Gastroesophageal sphincter (tissue), 4 donors: Measurements from ENCODE around the gene STARD13. TPM values are rescaled to one million over a fixed set of nuclear protein-coding genes. Genes with fewer than 3 reads are reported as not detected.
"Not testable (repeated sequence)": the region's sequence is repeated elsewhere in the genome, so short reads cannot be mapped to it uniquely, and the experiment has no call there.

Source experiments
- ATAC-seq: fragments of 150-250 bp; one replicate; pipeline ENCODE4 v1.9.1; 2016; ENCODE audit warnings: mild to moderate bottlenecking, moderate library complexity
- H3K27ac ChIP-seq, 4 donors: fragments of 200-600 bp; sonication (generic) in 3 of 4; 1 replicate in 3 of 4; 2 replicates in 1 of 4; pipeline ENCODE4 v1.5.1; 2016 to 2019
- H3K27me3 ChIP-seq: fragments of 200-600 bp; sonication (generic); one replicate; pipeline ENCODE4 v1.5.1; 2019
- H3K36me3 ChIP-seq, 2 donors: fragments of 200-600 bp; sonication (generic); one replicate each; pipeline ENCODE4 v1.5.1; 2019; ENCODE audit warnings: control low read depth in 1 of 2
- H3K4me1 ChIP-seq, 3 donors: fragments of 200-600 bp; sonication (generic); 1 replicate in 2 of 3; 2 replicates in 1 of 3; pipeline ENCODE4 v1.5.1; 2016 to 2019; ENCODE audit warnings: control low read depth in 2 of 3
- H3K4me3 ChIP-seq, 2 donors: fragments of 200-600 bp; sonication (generic); one replicate each; pipeline ENCODE4 v1.5.1; 2019; ENCODE audit warnings: mild to moderate bottlenecking in 1 of 2, moderate library complexity in 1 of 2
- H3K9me3 ChIP-seq, 3 donors: fragments of 200-600 bp; sonication (generic); one replicate each; pipeline ENCODE4 v1.5.1; 2017 to 2019; ENCODE audit warnings: control low read depth in 2 of 3
- EP300 ChIP-seq: sonication (generic); formaldehyde crosslinking; IDR thresholded peaks from one replicate; pipeline ENCODE4 v1.6.1; 2017; ENCODE audit warnings: antibody characterized with exemption, mild to moderate bottlenecking
- POLR2A ChIP-seq, 2 donors: fragments of 450-650 bp; IDR thresholded peaks; one replicate each; pipeline ENCODE4 v1.6.1; 2017; ENCODE audit warnings: antibody characterized with exemption in 2 of 2, mild to moderate bottlenecking in 2 of 2, moderate library complexity in 1 of 2
- POLR2AphosphoS5 ChIP-seq: sonication (generic); formaldehyde crosslinking; IDR thresholded peaks from one replicate; pipeline ENCODE4 v1.6.1; 2017; ENCODE audit warnings: antibody characterized with exemption
- WGBS, 2 donors: methylation state at CpG; one replicate each; pipeline ENCODE4 v1.1.5; 2018; ENCODE audit warnings: low coverage in 1 of 2; 5-methylcytosine and 5-hydroxymethylcytosine counted together
- total RNA-seq, 4 donors: library from RNA; depleted of rRNA; stranded (reverse); fragments of >200 nt; gene quantifications; one replicate each; pipeline ENCODE4 v1.1.0, GENCODE V29; 2016
- TF ChIP-seq, protein P1 (sequence below), 4 experiments: fragments of 200-600 bp in 2 of 4; fragments of 450-650 bp in 2 of 4; sonication (generic) in 1 of 4; IDR thresholded peaks; one replicate each; pipeline ENCODE4 v1.5.1; 2017 to 2019; ENCODE audit warnings: antibody characterized with exemption in 4 of 4, mild to moderate bottlenecking in 2 of 4, moderate library complexity in 2 of 4

STARD13 gene
- total RNA-seq, 4 donors from 2014 or later: 46.2 to 63.3 (median 49.3) TPM

DNA sequence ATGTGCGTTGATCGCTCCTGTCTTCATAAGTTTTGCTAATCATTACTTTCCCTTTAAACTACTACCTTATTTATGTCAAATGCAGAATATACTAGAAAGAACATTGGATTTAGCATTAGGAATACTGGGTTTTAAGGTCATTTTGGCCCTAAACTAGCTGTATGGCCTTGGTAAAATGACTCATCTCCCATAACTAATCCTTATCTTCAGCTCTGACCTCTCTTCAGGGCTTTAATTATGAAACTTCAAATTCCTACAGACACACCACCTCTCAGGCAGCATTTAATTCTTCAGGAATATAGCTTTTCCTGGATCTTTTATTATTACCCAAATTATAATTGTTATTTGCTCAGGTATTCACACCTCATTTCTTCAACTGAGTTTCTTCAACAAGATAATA is 121.2 kb downstream of the STARD13 start:
- ATAC-seq: no peak
- 100% methylated on average over 2 of the region's 2 CpGs for WGBS, 2 donors

DNA sequence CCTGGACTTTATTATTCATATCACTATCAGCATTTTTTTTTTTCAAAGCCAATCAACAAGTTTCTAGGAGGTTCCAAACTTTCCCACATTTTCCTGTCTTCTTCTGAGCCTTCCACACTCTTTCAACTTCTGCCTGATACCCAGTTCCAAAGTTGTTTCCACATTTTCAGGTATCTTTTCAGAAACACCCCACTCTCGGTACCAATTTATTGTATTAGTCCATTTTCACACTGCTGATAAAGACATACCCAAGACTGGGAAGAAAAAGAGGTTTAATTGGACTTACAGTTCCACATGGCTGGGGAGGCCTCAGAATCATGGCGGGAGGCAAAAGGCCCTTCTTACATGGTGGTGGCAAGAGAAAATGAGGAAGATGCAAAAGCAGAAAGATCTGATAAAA is 122.8 kb downstream of the STARD13 start:
- WGBS, 2 donors: 100% methylated on average over 2 of the region's 2 CpGs; no CpG with 5 or more reads in 1 of the 2 donors
- not testable (repeated sequence) for H3K27ac ChIP-seq, H3K27me3 ChIP-seq, H3K4me3 ChIP-seq, ATAC-seq
- H3K4me1 ChIP-seq: peaks cover 0 to 35% (median 0%) of the 10 kb centered on the region in 3 donors
- peaks cover 0 to 77% of the 10 kb centered on the region in 2 donors for H3K36me3 ChIP-seq
- peaks cover 0 to 10% (median 0%) of the 10 kb centered on the region in 3 donors for H3K9me3 ChIP-seq

More for the DNA sequence above, 121.2 kb downstream of the STARD13 start:
- Histone ChIP-seq H3K36me3 (peaks cover 0 to 64% of the 10 kb centered on the region in 2 donors), H3K4me3 (no peak overlapping the region), H3K9me3 (peaks cover 0 to 10% (median 0%) of the 10 kb centered on the region in 3 donors), H3K4me1 (peaks cover 4 to 40% (median 8%) of the 10 kb centered on the region in 3 donors), H3K27ac (no peak overlapping the region), H3K27me3 (no peaks in the 10 kb centered on the region)
- TF ChIP-seq POLR2AphosphoS5: no peak
- TF ChIP-seq, protein P1, sequence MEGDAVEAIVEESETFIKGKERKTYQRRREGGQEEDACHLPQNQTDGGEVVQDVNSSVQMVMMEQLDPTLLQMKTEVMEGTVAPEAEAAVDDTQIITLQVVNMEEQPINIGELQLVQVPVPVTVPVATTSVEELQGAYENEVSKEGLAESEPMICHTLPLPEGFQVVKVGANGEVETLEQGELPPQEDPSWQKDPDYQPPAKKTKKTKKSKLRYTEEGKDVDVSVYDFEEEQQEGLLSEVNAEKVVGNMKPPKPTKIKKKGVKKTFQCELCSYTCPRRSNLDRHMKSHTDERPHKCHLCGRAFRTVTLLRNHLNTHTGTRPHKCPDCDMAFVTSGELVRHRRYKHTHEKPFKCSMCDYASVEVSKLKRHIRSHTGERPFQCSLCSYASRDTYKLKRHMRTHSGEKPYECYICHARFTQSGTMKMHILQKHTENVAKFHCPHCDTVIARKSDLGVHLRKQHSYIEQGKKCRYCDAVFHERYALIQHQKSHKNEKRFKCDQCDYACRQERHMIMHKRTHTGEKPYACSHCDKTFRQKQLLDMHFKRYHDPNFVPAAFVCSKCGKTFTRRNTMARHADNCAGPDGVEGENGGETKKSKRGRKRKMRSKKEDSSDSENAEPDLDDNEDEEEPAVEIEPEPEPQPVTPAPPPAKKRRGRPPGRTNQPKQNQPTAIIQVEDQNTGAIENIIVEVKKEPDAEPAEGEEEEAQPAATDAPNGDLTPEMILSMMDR (IDR thresholded peaks at IDR 0.05): no peak

DNA sequence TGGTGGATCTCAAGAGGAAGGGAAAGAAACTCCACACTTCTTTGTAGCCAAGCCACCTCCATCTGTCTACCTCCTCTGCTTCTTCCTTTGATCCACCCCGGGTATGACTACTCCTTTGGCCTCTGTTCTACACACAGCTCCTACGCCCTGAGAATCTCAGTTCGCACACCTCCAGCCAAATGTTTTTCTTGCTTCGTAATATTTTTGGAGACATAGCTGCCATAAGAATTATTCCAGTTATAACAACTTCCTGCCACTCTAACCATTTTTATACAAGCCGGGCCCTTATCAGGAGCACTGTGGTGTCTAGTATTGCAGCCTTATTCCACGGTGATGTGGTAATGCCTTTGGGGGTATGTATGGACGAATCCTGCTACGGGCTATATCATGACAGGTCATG is 126.7 kb downstream of the STARD13 start:
- peaks cover 3 to 53% of the 10 kb centered on the region in 2 donors for H3K36me3 ChIP-seq
- peaks cover 0 to 42% (median 0%) of the 10 kb centered on the region in 3 donors for H3K4me1 ChIP-seq
- H3K4me3 ChIP-seq: no peak overlapping the region
- no peak for ATAC-seq
- peak overlapping the region in 2 of 4 donors; percentile 2 to 5 for H3K27ac ChIP-seq
- no peaks in the 10 kb centered on the region for H3K27me3 ChIP-seq
- WGBS, 2 donors: 53 to 81% methylated on average over 7 to 8 of the region's 8 CpGs
- no peak for TF ChIP-seq POLR2AphosphoS5
- TF ChIP-seq, protein P1 (IDR thresholded peaks at IDR 0.05): no peak
- TF ChIP-seq POLR2A (IDR thresholded peaks at IDR 0.05): no peak
- TF ChIP-seq EP300: no peak
- peaks cover 0 to 10% (median 0%) of the 10 kb centered on the region in 3 donors for H3K9me3 ChIP-seq

DNA sequence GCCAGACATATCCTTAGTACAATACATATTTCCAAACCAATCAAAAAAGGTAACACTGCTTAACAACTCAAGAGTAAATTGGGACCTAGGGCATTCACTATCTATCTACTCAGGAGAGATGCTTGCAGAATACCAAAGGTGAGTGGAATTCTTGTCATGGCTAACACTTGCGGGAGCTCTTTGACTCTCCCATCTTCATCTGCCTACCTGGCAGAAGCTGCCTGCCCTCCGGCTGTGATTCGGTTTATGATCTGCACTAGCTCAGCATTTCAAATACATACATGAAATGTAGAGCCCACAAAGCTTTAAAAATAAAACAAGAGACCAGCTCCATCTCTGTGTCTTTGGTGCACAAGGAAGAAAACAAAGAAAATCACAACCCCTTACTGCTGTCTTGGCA is 127.3 kb downstream of the STARD13 start:
- Histone ChIP-seq H3K4me1 (peaks cover 0 to 48% (median 0%) of the 10 kb centered on the region in 3 donors), H3K27me3 (no peaks in the 10 kb centered on the region), H3K27ac (peak overlapping the region in 1 of 4 donors; percentile 5), H3K4me3 (no peak overlapping the region), H3K36me3 (peaks cover 3 to 51% of the 10 kb centered on the region in 2 donors), H3K9me3 (peaks cover 0 to 10% (median 0%) of the 10 kb centered on the region in 3 donors)
- no peak for TF ChIP-seq EP300
- no peak for TF ChIP-seq POLR2AphosphoS5
- TF ChIP-seq, protein P1 (IDR thresholded peaks at IDR 0.05): no peak
- no peak for TF ChIP-seq POLR2A (IDR thresholded peaks at IDR 0.05)
- no peak for ATAC-seq
- WGBS, 2 donors: 92% methylated on average over 2 to 3 of the region's 3 CpGs

DNA sequence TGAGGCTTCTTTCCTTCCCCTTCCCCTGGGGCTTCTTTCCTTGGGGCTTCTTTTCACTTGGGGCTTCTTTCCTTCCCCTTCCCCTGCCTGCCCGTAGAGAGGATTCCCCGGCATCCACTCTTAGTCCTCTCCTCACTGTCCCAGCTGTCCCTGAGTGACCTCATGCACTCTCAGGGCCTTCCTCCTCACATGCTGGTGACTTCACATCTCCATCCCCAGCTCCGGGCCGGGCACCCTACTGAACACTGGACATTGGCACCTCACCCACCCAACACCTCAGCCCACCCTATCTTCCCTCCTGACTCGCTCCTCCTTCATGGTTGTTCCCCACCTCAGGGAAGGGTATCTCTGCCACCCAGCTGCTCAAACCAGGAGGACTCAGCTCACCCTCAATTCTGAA is 130.6 kb downstream of the STARD13 start:
- 66 to 80% methylated on average over 1 to 4 of the region's 5 CpGs for WGBS, 2 donors
- no peak for ATAC-seq
- Histone ChIP-seq H3K4me3 (no peak overlapping the region), H3K27ac (peak overlapping the region in 3 of 4 donors; percentile 33 to 65 (median 43)), H3K36me3 (peaks cover 3 to 35% of the 10 kb centered on the region in 2 donors), H3K9me3 (no peaks in the 10 kb centered on the region), H3K27me3 (no peaks in the 10 kb centered on the region), H3K4me1 (peaks cover 0 to 53% (median 0%) of the 10 kb centered on the region in 3 donors)
- TF ChIP-seq POLR2A (IDR thresholded peaks at IDR 0.05): no peak
- TF ChIP-seq, protein P1 (IDR thresholded peaks at IDR 0.05): no peak
